Body of pancreas (tissue), 4 donors: ENCODE measurements around the gene PRPF8.

Source experiments
- POLR2A ChIP-seq, 3 donors: fragments of 450-650 bp; IDR thresholded peaks; one replicate each; pipeline ENCODE4 v1.6.1; 2016; ENCODE audit warnings: antibody characterized with exemption in 3 of 3, mild to moderate bottlenecking in 2 of 3
- TF ChIP-seq, protein P1 (sequence below), 7 experiments: fragments of 450-650 bp in 4 of 7; fragments of 200-600 bp in 3 of 7; sonication (generic) in 3 of 7; IDR thresholded peaks; one replicate each; pipeline ENCODE4 v1.5.1; 2016 to 2019; ENCODE audit warnings: antibody characterized with exemption in 7 of 7

DNA sequence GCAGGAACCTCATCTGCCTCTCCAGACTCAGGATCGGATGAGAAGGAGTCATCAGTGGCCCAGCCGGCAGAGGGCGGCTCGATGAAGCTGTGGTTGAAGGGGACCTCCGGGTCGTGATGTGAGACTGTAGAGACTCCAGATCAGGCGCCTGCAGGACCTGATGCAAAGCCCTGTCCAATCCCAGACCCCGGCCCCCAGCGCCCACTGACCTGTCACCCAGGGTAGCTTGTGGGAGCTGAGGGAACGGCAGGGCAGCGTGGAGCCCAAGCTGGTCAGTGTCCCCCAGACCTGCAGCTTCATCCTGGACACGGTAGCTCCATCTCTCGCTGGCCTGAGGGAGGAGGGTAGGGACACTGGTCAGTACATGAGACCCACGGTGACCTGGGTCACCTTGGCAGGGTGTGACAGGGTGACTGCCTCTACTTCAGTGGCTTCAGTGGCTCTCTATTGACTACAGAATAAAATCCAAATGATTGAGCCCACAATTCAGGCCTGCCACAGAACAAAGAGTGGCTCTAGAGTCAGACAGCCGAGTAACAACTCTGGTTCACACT is 47.9 kb downstream of the PRPF8 start:
- TF ChIP-seq, protein P1, sequence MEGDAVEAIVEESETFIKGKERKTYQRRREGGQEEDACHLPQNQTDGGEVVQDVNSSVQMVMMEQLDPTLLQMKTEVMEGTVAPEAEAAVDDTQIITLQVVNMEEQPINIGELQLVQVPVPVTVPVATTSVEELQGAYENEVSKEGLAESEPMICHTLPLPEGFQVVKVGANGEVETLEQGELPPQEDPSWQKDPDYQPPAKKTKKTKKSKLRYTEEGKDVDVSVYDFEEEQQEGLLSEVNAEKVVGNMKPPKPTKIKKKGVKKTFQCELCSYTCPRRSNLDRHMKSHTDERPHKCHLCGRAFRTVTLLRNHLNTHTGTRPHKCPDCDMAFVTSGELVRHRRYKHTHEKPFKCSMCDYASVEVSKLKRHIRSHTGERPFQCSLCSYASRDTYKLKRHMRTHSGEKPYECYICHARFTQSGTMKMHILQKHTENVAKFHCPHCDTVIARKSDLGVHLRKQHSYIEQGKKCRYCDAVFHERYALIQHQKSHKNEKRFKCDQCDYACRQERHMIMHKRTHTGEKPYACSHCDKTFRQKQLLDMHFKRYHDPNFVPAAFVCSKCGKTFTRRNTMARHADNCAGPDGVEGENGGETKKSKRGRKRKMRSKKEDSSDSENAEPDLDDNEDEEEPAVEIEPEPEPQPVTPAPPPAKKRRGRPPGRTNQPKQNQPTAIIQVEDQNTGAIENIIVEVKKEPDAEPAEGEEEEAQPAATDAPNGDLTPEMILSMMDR (IDR thresholded peaks at IDR 0.05) = no peak
- no peak for TF ChIP-seq POLR2A (IDR thresholded peaks at IDR 0.05)
